OCI-LY7 (cell line): ENCODE data around the gene NAV2. TPM values are rescaled to one million over a fixed set of nuclear protein-coding genes. Genes with fewer than 3 reads are reported as not detected.

Source experiments
- BruUV-seq: library from RNA; stranded (reverse); fragments of 400-500 nt; replicated peaks from 2 replicates; lab custom pipeline; 2021; lab: Mats Ljungman, UMichigan
- CTCF ChIA-PET: fragments of 300-600 bp; sonication (Branson Sonifier 250); formaldehyde crosslinking; loops from one replicate; lab custom pipeline; 2022; ENCODE audit warnings: antibody characterized with exemption; ENCODE audit not compliant: unreplicated experiment; lab: Charles Lee
- POLR2A ChIA-PET: fragments of 300-600 bp; sonication (Branson Sonifier 250); formaldehyde crosslinking; loops from one replicate; lab custom pipeline; 2022; ENCODE audit warnings: antibody characterized with exemption; lab: Charles Lee
- DNase-seq: peaks from one replicate; pipeline ENCODE4 v3.0.0-alpha.2; 2015; ENCODE audit warnings: low spot score
- H2AFZ ChIP-seq: fragments of 200-600 bp; sonication (generic), shearing (Covaris generic); 2 replicates; pipeline ENCODE4 v1.6.1; 2014; ENCODE audit warnings: mild to moderate bottlenecking, antibody characterized with exemption, low read length, moderate library complexity
- H3K27ac ChIP-seq: fragments of 200-600 bp; sonication (generic); 2 replicates; pipeline ENCODE4 v1.5.1; 2014; ENCODE audit warnings: mixed run types, low read depth, mild to moderate bottlenecking, moderate library complexity, low read length, inconsistent platforms; ENCODE audit not compliant: poor library complexity, severe bottlenecking
- H3K36me3 ChIP-seq: fragments of 200-600 bp; sonication (generic); 2 replicates; pipeline ENCODE4 v1.6.1; 2014; ENCODE audit warnings: mild to moderate bottlenecking, antibody characterized with exemption, low read length, moderate library complexity, mixed read lengths; ENCODE audit not compliant: insufficient read depth
- H3K4me1 ChIP-seq: fragments of 200-600 bp; sonication (generic); 2 replicates; pipeline ENCODE4 v1.5.1; 2014; ENCODE audit warnings: mild to moderate bottlenecking, low read length; ENCODE audit not compliant: insufficient read depth, poor library complexity, severe bottlenecking
- H3K4me2 ChIP-seq: fragments of 200-600 bp; sonication (generic); 2 replicates; pipeline ENCODE4 v1.6.1; 2014; ENCODE audit warnings: mild to moderate bottlenecking, low read length
- H3K4me3 ChIP-seq: fragments of 200-600 bp; sonication (generic); 2 replicates; pipeline ENCODE4 v1.5.1; 2014; ENCODE audit warnings: mild to moderate bottlenecking, low read depth, low read length; ENCODE audit not compliant: poor library complexity, severe bottlenecking
- H3K79me2 ChIP-seq: fragments of 200-600 bp; sonication (generic); 2 replicates; pipeline ENCODE4 v1.6.1; 2016; ENCODE audit warnings: low read depth, mild to moderate bottlenecking, low read length, moderate library complexity, mixed read lengths; ENCODE audit not compliant: insufficient read depth
- H3K9me2 ChIP-seq: fragments of 200-600 bp; sonication (generic); 2 replicates; pipeline ENCODE4 v1.6.1; 2016; ENCODE audit warnings: mild to moderate bottlenecking, low read length, mixed read lengths; ENCODE audit not compliant: insufficient read depth
- H3K9me3 ChIP-seq: fragments of 200-600 bp; sonication (generic); 2 replicates; pipeline ENCODE4 v1.6.1; 2014; ENCODE audit warnings: mild to moderate bottlenecking, mixed run types, low read length, mixed read lengths
- H4K20me1 ChIP-seq: fragments of 200-600 bp; sonication (generic); 2 replicates; pipeline ENCODE4 v1.6.1; 2014; ENCODE audit warnings: mild to moderate bottlenecking, antibody characterized with exemption, low read length, moderate library complexity, mixed read lengths; ENCODE audit not compliant: insufficient read depth
- EZH2phosphoT487 ChIP-seq: fragments of 200-600 bp; sonication (generic); IDR thresholded peaks from 2 replicates; pipeline ENCODE4 v1.6.1; 2018; ENCODE audit warnings: low read depth, borderline replicate concordance, mild to moderate bottlenecking, mixed run types, antibody characterized with exemption, low read length, moderate library complexity, mixed read lengths
- intact Hi-C: fragments of 100-400 bp; cut with micrococcal nuclease; formaldehyde crosslinking; loops from one replicate; pipeline ENCODE4 v1.10.0; 2022; ENCODE audit not compliant: unreplicated experiment
- total RNA-seq, 2 experiments: library from RNA; depleted of rRNA in 1 of 2; stranded (reverse); fragments of >200 nt in 1 of 2; shearing (Covaris generic) in 1 of 2; gene quantifications; 2 replicates each; pipeline ENCODE4 v1.2.3, GENCODE V29; 2014 to 2022
- TF ChIP-seq, protein P1 (sequence below): fragments of 200-600 bp; sonication (generic); conservative IDR thresholded peaks from 2 replicates; pipeline ENCODE4 v1.5.1; 2014; ENCODE audit warnings: mild to moderate bottlenecking, antibody characterized with exemption, low read length, moderate library complexity, mixed read lengths

Gene NAV2
- total RNA-seq, 2 experiments from 2014 or later: 0.06 to 0.68 TPM

DNA sequence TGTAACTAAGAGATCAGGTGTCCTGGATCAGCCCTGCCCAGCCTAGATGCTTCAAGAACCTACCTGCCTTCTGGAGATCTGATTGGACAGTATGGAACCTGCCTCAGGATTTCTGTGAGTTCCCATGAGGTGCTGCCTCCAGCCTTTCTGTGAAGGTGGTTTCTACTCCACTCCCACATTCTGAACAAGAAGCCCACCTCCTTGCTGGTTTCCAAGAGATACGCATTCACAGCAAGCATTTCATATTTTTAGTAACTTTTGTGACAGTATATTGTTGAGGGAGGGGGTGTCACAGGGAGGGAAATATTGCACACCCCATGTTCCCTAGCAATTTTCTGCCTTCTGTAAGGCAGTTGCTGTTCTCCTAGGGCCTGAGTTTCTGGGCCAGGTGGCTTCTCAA is 204.4 kb downstream of the NAV2 start:
- ChIA-PET CTCF (no interaction called here), POLR2A (no interaction called here)
- H3K9me3 ChIP-seq: no peaks in the 10 kb centered on the region
- no peaks in the 10 kb centered on the region for H3K4me1 ChIP-seq
- H3K4me3 ChIP-seq: no peak overlapping the region
- H3K27ac ChIP-seq: no peak overlapping the region
- no TSS peak for BruUV-seq
- DNase-seq: no peak
- H3K36me3 ChIP-seq: no peaks in the 10 kb centered on the region
- no peaks in the 10 kb centered on the region for H4K20me1 ChIP-seq
- H3K9me2 ChIP-seq: no peaks in the 10 kb centered on the region
- H3K79me2 ChIP-seq: no peaks in the 10 kb centered on the region
- H3K4me2 ChIP-seq: no peak overlapping the region
- H2AFZ ChIP-seq: no peak overlapping the region
- no peak for TF ChIP-seq EZH2phosphoT487
- TF ChIP-seq, protein P1, sequence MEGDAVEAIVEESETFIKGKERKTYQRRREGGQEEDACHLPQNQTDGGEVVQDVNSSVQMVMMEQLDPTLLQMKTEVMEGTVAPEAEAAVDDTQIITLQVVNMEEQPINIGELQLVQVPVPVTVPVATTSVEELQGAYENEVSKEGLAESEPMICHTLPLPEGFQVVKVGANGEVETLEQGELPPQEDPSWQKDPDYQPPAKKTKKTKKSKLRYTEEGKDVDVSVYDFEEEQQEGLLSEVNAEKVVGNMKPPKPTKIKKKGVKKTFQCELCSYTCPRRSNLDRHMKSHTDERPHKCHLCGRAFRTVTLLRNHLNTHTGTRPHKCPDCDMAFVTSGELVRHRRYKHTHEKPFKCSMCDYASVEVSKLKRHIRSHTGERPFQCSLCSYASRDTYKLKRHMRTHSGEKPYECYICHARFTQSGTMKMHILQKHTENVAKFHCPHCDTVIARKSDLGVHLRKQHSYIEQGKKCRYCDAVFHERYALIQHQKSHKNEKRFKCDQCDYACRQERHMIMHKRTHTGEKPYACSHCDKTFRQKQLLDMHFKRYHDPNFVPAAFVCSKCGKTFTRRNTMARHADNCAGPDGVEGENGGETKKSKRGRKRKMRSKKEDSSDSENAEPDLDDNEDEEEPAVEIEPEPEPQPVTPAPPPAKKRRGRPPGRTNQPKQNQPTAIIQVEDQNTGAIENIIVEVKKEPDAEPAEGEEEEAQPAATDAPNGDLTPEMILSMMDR: no peak
- intact Hi-C loops: no loop called here

DNA sequence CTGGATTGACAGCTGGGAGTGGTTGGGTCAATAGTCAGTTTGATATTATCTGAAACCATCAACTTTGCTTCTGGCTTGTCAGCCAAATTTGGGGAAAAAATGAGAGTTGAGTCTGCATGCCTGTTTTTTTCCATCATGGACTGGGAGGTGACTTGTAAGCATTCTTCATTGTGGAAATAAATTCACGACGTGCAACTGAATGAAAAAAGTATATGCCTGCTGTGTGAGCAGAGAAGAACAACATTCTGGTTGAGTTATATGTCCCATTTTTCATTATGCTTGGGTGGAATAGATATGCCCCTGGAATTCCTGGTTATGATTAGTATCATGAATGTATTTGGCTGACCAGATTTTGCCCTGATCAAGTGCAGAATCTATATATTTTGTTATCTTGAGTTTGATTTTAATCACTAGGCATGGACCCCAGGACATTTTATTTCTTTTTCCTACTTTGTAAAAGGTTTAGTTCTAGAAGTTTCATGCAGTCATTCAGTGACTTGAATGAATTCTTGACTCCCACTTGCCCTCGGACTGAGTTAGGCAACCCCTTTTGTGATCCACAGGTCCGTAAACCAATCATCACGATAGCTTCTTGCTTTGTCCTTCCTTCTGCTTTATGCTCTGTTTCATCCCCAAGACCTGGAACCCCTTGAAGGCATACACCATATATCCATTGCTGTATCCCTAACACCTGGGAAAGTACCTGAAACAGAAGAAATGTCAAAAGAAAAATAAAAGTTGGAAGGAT is 205.8 kb downstream of the NAV2 start:
- H3K4me3 ChIP-seq: no peak overlapping the region
- POLR2A ChIA-PET: no interaction called here
- no peak overlapping the region for H3K4me2 ChIP-seq
- no peak overlapping the region for H3K27ac ChIP-seq
- intact Hi-C loops: no loop called here
- no TSS peak for BruUV-seq
- no peak for TF ChIP-seq EZH2phosphoT487
- TF ChIP-seq, protein P1: no peak
- no peaks in the 10 kb centered on the region for H3K36me3 ChIP-seq
- H3K79me2 ChIP-seq: no peaks in the 10 kb centered on the region
- DNase-seq: no peak
- no peaks in the 10 kb centered on the region for H3K4me1 ChIP-seq
- no peak overlapping the region for H2AFZ ChIP-seq
- CTCF ChIA-PET: no interaction called here
- no peaks in the 10 kb centered on the region for H3K9me3 ChIP-seq
- no peaks in the 10 kb centered on the region for H3K9me2 ChIP-seq
- H4K20me1 ChIP-seq: no peaks in the 10 kb centered on the region

DNA sequence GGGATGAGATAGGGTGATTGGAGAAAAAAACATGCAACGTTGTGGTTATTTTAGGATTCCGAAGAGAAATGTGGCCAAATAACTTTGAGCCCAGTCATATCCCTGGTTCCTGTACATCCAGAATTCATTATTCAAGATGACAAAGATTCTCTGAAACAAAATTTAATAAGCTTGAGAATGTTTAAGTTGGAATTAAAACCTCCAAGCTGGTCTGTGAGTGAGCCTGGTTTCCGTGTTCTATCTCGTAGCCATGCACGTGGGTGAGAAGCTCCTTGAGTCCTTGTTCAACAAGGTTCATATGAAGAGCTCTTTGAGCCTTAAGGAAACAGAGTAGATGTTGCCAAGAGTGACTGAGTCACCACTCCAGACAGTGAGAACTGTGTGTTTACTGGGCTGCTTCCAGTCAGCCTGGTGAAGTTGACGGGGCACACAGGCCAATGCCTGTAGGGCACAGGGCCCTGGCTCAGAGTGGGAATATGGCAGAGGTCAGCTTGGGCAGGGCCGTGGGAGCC is 206.5 kb downstream of the NAV2 start:
- ChIA-PET CTCF (no interaction called here), POLR2A (interaction anchor here (0.5 kb wide), 1 partner anchor 215 kb away, joined by 3 read pairs; no protein-coding TSS in a partner anchor)
- Histone ChIP-seq H3K27ac (no peak overlapping the region), H3K4me1 (no peaks in the 10 kb centered on the region), H3K36me3 (no peaks in the 10 kb centered on the region), H3K9me3 (no peaks in the 10 kb centered on the region), H3K79me2 (no peaks in the 10 kb centered on the region), H3K4me2 (no peak overlapping the region), H3K4me3 (no peak overlapping the region), H3K9me2 (no peaks in the 10 kb centered on the region), H2AFZ (no peak overlapping the region), H4K20me1 (no peaks in the 10 kb centered on the region)
- TF ChIP-seq EZH2phosphoT487: no peak
- TF ChIP-seq, protein P1: no peak
- no peak for DNase-seq
- BruUV-seq: no TSS peak
- intact Hi-C loops: no loop called here
